MCF 10A (cell line): ENCODE results near the gene PTF1A. TPM values are rescaled to one million over a fixed set of nuclear protein-coding genes. Genes with fewer than 3 reads are reported as not detected.
A peak's percentile ranks its signal among the peaks of the same experiment; 100 is the strongest.

Experiments used
- BruUV-seq: library from RNA; stranded (reverse); fragments of 400-500 nt; replicated peaks from 2 replicates; lab custom pipeline; 2021; lab: Mats Ljungman, UMichigan
- CTCF ChIA-PET: fragments of 300-600 bp; sonication (Branson Sonifier 250); formaldehyde crosslinking; extraction: SDS; loops from one replicate; lab custom pipeline; 2021; ENCODE audit warnings: antibody characterized with exemption, inconsistent platforms; lab: Yijun Ruan, JAX
- POLR2A ChIA-PET: fragments of 300-600, 350-650 bp; sonication (Branson Sonifier 250); formaldehyde crosslinking; extraction: SDS; loops from one replicate; lab custom pipeline; 2020; ENCODE audit warnings: antibody characterized with exemption, inconsistent platforms; lab: Yijun Ruan, JAX
- DNase-seq: peaks from one replicate; pipeline ENCODE4 v3.0.0-alpha.2; 2018; ENCODE audit not compliant: unreplicated experiment
- H3K27ac Mint-ChIP-seq: one replicate; pipeline ENCODE4 v1.8.0; 2022; ENCODE audit warnings: mild to moderate bottlenecking, low read depth, mixed read lengths; ENCODE audit not compliant: unreplicated experiment
- H3K27me3 Mint-ChIP-seq: one replicate; pipeline ENCODE4 v1.8.0; 2022; ENCODE audit warnings: mixed read lengths; ENCODE audit not compliant: insufficient read depth, unreplicated experiment
- H3K36me3 Mint-ChIP-seq: one replicate; pipeline ENCODE4 v1.8.0; 2022; ENCODE audit warnings: mild to moderate bottlenecking, moderate library complexity, mixed read lengths; ENCODE audit not compliant: insufficient read depth, unreplicated experiment
- H3K4me1 Mint-ChIP-seq: one replicate; pipeline ENCODE4 v1.8.0; 2022; ENCODE audit warnings: mixed read lengths; ENCODE audit not compliant: insufficient read depth, unreplicated experiment
- H3K4me3 Mint-ChIP-seq: one replicate; pipeline ENCODE4 v1.8.0; 2022; ENCODE audit warnings: mild to moderate bottlenecking, moderate library complexity, mixed read lengths; ENCODE audit not compliant: unreplicated experiment
- H3K9me3 Mint-ChIP-seq: one replicate; pipeline ENCODE4 v1.8.0; 2022; ENCODE audit warnings: mixed read lengths; ENCODE audit not compliant: unreplicated experiment
- intact Hi-C: fragments of 100-400 bp; cut with micrococcal nuclease; formaldehyde crosslinking; loops from 2 replicates; pipeline ENCODE4 v1.14.1; 2022
- total RNA-seq: library from RNA; stranded (reverse); gene quantifications from 2 replicates; pipeline ENCODE4 v1.2.3, GENCODE V29; 2022
- TF ChIP-seq, protein P1 (sequence below): fragments of 200-600 bp; IDR thresholded peaks from one replicate; pipeline ENCODE4 v1.8.0; 2022; ENCODE audit warnings: antibody characterized with exemption, mild to moderate bottlenecking; ENCODE audit not compliant: unreplicated experiment

Gene PTF1A
- total RNA-seq, 1 experiment from 2014 or later = not detected

DNA sequence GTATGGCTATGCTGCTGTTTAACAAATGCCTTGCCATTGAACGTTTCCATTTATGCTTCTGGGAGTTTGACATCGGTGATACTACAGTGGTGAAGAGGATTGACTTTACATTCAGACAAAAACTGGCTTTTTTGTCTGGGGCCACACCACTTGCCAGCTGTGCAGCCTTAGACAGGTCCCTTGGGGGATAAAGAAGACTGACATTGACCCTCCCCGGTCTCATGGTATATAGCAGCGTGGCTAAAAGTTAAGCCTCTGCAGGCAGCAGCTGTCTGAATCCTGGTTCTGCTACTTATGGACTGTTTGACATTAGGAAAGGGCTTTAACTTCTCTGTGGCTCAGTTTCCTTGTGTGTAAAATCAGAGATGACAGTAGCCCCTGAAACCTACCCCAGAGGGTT, 42.0 kb upstream of the PTF1A start:
- CTCF ChIA-PET = interaction anchor here (1.0 to 1.5 kb wide), 3 partner anchors 8 to 380 kb away, joined by 3 to 8 read pairs (median 3); no protein-coding TSS in a partner anchor
- POLR2A ChIA-PET = no interaction called here
- Mint-ChIP-seq H3K27me3 (no peaks in the 10 kb centered on the region), H3K27ac (no peak overlapping the region), H3K36me3 (no peaks in the 10 kb centered on the region), H3K9me3 (no peaks in the 10 kb centered on the region), H3K4me3 (no peak overlapping the region), H3K4me1 (peaks cover 3% of the 10 kb centered on the region)
- no TSS peak for BruUV-seq
- no peak for DNase-seq
- TF ChIP-seq, protein P1, sequence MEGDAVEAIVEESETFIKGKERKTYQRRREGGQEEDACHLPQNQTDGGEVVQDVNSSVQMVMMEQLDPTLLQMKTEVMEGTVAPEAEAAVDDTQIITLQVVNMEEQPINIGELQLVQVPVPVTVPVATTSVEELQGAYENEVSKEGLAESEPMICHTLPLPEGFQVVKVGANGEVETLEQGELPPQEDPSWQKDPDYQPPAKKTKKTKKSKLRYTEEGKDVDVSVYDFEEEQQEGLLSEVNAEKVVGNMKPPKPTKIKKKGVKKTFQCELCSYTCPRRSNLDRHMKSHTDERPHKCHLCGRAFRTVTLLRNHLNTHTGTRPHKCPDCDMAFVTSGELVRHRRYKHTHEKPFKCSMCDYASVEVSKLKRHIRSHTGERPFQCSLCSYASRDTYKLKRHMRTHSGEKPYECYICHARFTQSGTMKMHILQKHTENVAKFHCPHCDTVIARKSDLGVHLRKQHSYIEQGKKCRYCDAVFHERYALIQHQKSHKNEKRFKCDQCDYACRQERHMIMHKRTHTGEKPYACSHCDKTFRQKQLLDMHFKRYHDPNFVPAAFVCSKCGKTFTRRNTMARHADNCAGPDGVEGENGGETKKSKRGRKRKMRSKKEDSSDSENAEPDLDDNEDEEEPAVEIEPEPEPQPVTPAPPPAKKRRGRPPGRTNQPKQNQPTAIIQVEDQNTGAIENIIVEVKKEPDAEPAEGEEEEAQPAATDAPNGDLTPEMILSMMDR = no peak
- intact Hi-C loops = loop anchor here (10.0 kb wide), 1 partner anchor 1405 kb away; no protein-coding TSS in a partner anchor

DNA sequence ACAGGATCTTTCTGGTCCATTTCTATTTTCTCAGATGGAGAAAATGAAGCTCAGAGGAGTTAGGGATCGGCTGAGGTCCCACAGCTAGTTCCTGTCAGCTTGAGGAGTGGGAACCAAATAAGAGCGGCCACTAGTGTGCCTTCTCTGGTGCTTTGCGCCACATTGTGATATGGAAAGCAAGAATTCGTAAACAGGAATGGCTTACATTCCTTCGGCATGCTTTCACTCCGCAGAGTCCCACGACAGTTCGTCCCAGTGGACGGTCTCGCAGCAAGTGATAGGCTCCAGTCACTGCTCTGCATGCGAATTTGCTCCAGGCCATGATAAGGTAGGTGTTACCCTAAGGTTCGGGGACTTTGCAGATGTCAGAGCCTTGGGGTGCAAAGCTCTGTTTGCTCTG, 41.5 kb upstream of the PTF1A start:
- H3K27ac Mint-ChIP-seq = no peak overlapping the region
- peaks cover 2% of the 10 kb centered on the region for H3K27me3 Mint-ChIP-seq
- no peak overlapping the region for H3K4me3 Mint-ChIP-seq
- no peaks in the 10 kb centered on the region for H3K36me3 Mint-ChIP-seq
- CTCF ChIA-PET = interaction anchor here (1.0 kb wide), 2 partner anchors 11 to 380 kb away, joined by 3 read pairs; no protein-coding TSS in a partner anchor
- no peak for DNase-seq
- H3K9me3 Mint-ChIP-seq = no peaks in the 10 kb centered on the region
- POLR2A ChIA-PET = no interaction called here
- TF ChIP-seq, protein P1 = no peak
- intact Hi-C loops = loop anchor here (10.0 kb wide), 1 partner anchor 1404 kb away; no protein-coding TSS in a partner anchor
- BruUV-seq = no TSS peak
- peaks cover 5% of the 10 kb centered on the region for H3K4me1 Mint-ChIP-seq

DNA sequence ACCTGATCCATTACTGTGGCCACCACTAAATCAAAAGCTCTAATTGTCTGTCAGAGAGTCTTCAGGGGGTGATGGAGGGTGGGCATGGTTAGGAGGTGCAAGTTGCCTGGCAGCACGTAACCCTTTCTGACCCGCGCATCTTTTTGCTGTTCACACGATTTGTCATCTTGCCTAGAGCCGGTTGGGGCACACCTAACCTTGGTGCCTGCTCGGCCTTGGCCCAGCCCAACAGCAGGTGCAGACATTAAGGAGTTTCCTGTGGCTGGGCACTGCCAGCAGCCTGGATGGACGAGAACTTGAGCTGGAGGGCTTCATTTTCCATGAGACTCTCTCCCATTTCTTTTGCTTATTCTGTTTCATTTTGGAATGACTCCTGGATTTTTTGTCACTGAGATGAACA, 41.0 kb upstream of the PTF1A start:
- DNase-seq = no peak
- TF ChIP-seq, protein P1 = no peak
- no peak overlapping the region for H3K27ac Mint-ChIP-seq
- H3K36me3 Mint-ChIP-seq = no peaks in the 10 kb centered on the region
- H3K27me3 Mint-ChIP-seq = peaks cover 7% of the 10 kb centered on the region
- BruUV-seq = no TSS peak
- H3K9me3 Mint-ChIP-seq = no peaks in the 10 kb centered on the region
- peaks cover 5% of the 10 kb centered on the region for H3K4me1 Mint-ChIP-seq
- H3K4me3 Mint-ChIP-seq = no peak overlapping the region
- intact Hi-C loops = loop anchor here (10.0 kb wide), 1 partner anchor 1404 kb away; no protein-coding TSS in a partner anchor
- POLR2A ChIA-PET = no interaction called here
- CTCF ChIA-PET = interaction anchor here (1.0 kb wide), 2 partner anchors 10 to 379 kb away, joined by 3 read pairs; no protein-coding TSS in a partner anchor

DNA sequence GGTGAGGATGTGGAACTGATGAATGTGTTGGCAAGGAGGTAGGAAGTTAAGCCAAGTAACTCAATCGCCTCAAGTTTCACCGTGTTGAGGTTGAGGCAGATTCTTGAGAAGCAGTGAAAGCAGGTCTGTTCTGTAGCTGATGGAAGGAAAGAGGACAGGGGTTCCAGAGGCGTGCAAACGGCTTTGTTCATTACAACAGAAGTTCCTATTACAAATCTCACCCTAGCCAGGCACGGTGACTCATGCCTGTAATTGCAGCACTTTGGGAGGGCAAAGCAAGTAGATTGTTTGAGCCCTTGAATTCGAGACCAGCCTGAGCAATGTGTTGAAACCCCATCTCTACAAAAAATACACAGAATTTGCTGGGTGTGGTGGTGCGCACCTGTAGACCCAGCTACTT, 36.9 kb upstream of the PTF1A start:
- H3K4me3 Mint-ChIP-seq = no peak overlapping the region
- H3K27ac Mint-ChIP-seq = no peak overlapping the region
- DNase-seq = peak; percentile 67
- H3K27me3 Mint-ChIP-seq = peaks cover 29% of the 10 kb centered on the region
- intact Hi-C loops = loop anchor here (5.0 to 10.0 kb wide), 3 partner anchors 502 to 1400 kb away; no protein-coding TSS in a partner anchor
- ChIA-PET POLR2A (no interaction called here), CTCF (interaction anchor here (0.5 to 9.7 kb wide), 7 partner anchors 8 to 1138 kb away, joined by 3 to 141 read pairs (median 3); no protein-coding TSS in a partner anchor)
- TF ChIP-seq, protein P1 = no peak
- H3K4me1 Mint-ChIP-seq = peaks cover 17% of the 10 kb centered on the region
- H3K9me3 Mint-ChIP-seq = no peaks in the 10 kb centered on the region
- no peaks in the 10 kb centered on the region for H3K36me3 Mint-ChIP-seq
- BruUV-seq = no TSS peak
